Measurements from ENCODE around the gene MYH9. TPM values are rescaled to one million over a fixed set of nuclear protein-coding genes. Genes with fewer than 3 reads are reported as not detected.

Gene MYH9
- total RNA-seq, 1 experiment from 2014 or later: 788 TPM

- in situ Hi-C loops (cut with HindIII; ENCODE audit: low pct_unique_long_range_greater_than_20kb, low sequenced_read_pairs): no loop called here
- no peak for ATAC-seq
These were observed 83.9 kb downstream of the MYH9 start for GRCh38 chr22:36303874-36304273.

GRCh38 chr22:36303115-36303467 is 84.7 kb downstream of the MYH9 start:
- in situ Hi-C loops (cut with HindIII; ENCODE audit: low pct_unique_long_range_greater_than_20kb, low sequenced_read_pairs): no loop called here
- intact Hi-C loops (cut with micrococcal nuclease; ENCODE audit: unreplicated experiment): loop anchor here (5.0 kb wide), 1 partner anchor 169 kb away; no protein-coding TSS in a partner anchor
- peaks cover 27% of the 10 kb centered on the region for H3K36me3 ChIP-seq (ENCODE audit: control insufficient read depth, insufficient read depth, low read length)
- BruUV-seq (replicated peaks): no TSS peak
- ChIA-PET CTCF (no interaction called here), POLR2A (no interaction called here)
- ATAC-seq (no peak), DNase-seq (ENCODE audit: low read depth, low spot score) (no peak)
- H3K4me1 ChIP-seq (ENCODE audit: control insufficient read depth, insufficient read depth, low read length): peaks cover 21% of the 10 kb centered on the region
- no peaks in the 10 kb centered on the region for H3K9me3 ChIP-seq (ENCODE audit: control insufficient read depth, insufficient read depth, low read depth, low read length)
- no peak overlapping the region for H3K4me3 ChIP-seq (ENCODE audit: low read depth in 2 of 2, low read length in 2 of 2)
- no peaks in the 10 kb centered on the region for H3K27me3 ChIP-seq (ENCODE audit: control insufficient read depth, insufficient read depth, low read length)
- no peak for TF ChIP-seq SIN3A (IDR thresholded peaks at IDR 0.05; ENCODE audit: borderline replicate concordance, insufficient read depth, low read depth, low read length)
- H3K27ac ChIP-seq (ENCODE audit: low read length): peak overlapping the region; percentile 71; the same call in 1 of the 2 replicates

More at GRCh38 chr22:36303874-36304273, 83.9 kb downstream of the MYH9 start:
- Histone ChIP-seq H3K27me3 (ENCODE audit: control insufficient read depth, insufficient read depth, low read length) (no peaks in the 10 kb centered on the region), H3K4me1 (ENCODE audit: control insufficient read depth, insufficient read depth, low read length) (peaks cover 21% of the 10 kb centered on the region), H3K36me3 (ENCODE audit: control insufficient read depth, insufficient read depth, low read length) (peaks cover 26% of the 10 kb centered on the region), H3K4me3 (ENCODE audit: low read depth in 2 of 2, low read length in 2 of 2) (no peak overlapping the region), H3K9me3 (ENCODE audit: control insufficient read depth, insufficient read depth, low read depth, low read length) (no peaks in the 10 kb centered on the region), H3K27ac (ENCODE audit: low read length) (0 out of 2 replicates have a peak overlapping the region, but pooled peaks have one; percentile 13)
- DNase-seq (ENCODE audit: low read depth, low spot score): no peak
- ChIA-PET CTCF (no interaction called here), POLR2A (no interaction called here)
- BruUV-seq (replicated peaks): no TSS peak
- TF ChIP-seq TCF7L2 (IDR thresholded peaks at IDR 0.05; ENCODE audit: low read depth, low read length) (no peak), REST (IDR thresholded peaks at IDR 0.05; ENCODE audit: insufficient read depth in 1 of 2, low read depth in 2 of 2, low read length in 1 of 2) (no peak), SIN3A (IDR thresholded peaks at IDR 0.05; ENCODE audit: borderline replicate concordance, insufficient read depth, low read depth, low read length) (no peak), CTCF (IDR thresholded peaks at IDR 0.05) (no peak), POLR2AphosphoS5 (IDR thresholded peaks at IDR 0.05; ENCODE audit: low read depth, low read length) (no peak)
- intact Hi-C loops (cut with micrococcal nuclease; ENCODE audit: unreplicated experiment): loop anchor here (5.0 kb wide), 1 partner anchor 168 kb away; no protein-coding TSS in a partner anchor

- peaks cover 29% of the 10 kb centered on the region for H3K36me3 ChIP-seq (ENCODE audit: control insufficient read depth, insufficient read depth, low read length)
- DNase-seq (ENCODE audit: low read depth, low spot score) (no peak), ATAC-seq (no peak; the same call in 1 of the 2 replicates)
- no peaks in the 10 kb centered on the region for H3K27me3 ChIP-seq (ENCODE audit: control insufficient read depth, insufficient read depth, low read length)
- intact Hi-C loops (cut with micrococcal nuclease; ENCODE audit: unreplicated experiment) (loop anchor here (5.0 kb wide), 1 partner anchor 170 kb away; no protein-coding TSS in a partner anchor), in situ Hi-C loops (cut with HindIII; ENCODE audit: low pct_unique_long_range_greater_than_20kb, low sequenced_read_pairs) (no loop called here)
- H3K4me1 ChIP-seq (ENCODE audit: control insufficient read depth, insufficient read depth, low read length): peaks cover 21% of the 10 kb centered on the region
- peak overlapping the region; percentile 71 for H3K27ac ChIP-seq (ENCODE audit: low read length)
- POLR2A ChIA-PET: no interaction called here
- H3K4me3 ChIP-seq (ENCODE audit: low read depth in 2 of 2, low read length in 2 of 2): no peak overlapping the region
- H3K9me3 ChIP-seq (ENCODE audit: control insufficient read depth, insufficient read depth, low read depth, low read length): no peaks in the 10 kb centered on the region
- CTCF ChIA-PET: no interaction called here
- TF ChIP-seq POLR2AphosphoS5 (IDR thresholded peaks at IDR 0.05; ENCODE audit: low read depth, low read length) (no peak), TCF7L2 (IDR thresholded peaks at IDR 0.05; ENCODE audit: low read depth, low read length) (no peak), REST (IDR thresholded peaks at IDR 0.05; ENCODE audit: insufficient read depth in 1 of 2, low read depth in 2 of 2, low read length in 1 of 2) (no peak), CTCF (IDR thresholded peaks at IDR 0.05) (no peak), SIN3A (IDR thresholded peaks at IDR 0.05; ENCODE audit: borderline replicate concordance, insufficient read depth, low read depth, low read length) (no peak)
- BruUV-seq (replicated peaks): no TSS peak
These were observed 85.2 kb downstream of the MYH9 start for GRCh38 chr22:36302439-36303114.

All from Panc1 (cell line).